ACHN (cell line): ENCODE results near the gene DHRS4L2.
"Not testable (repeated sequence)": the region's sequence is repeated elsewhere in the genome, so short reads cannot be mapped to it uniquely, and the experiment has no call there.

Source experiments
- DNase-seq: peaks from one replicate; pipeline ENCODE4 v3.0.0-alpha.2; 2015
- in situ Hi-C: cut with HindIII; loops from 2 replicates; pipeline ENCODE4 v1.10.0; 2017; ENCODE audit warnings: low sequenced_read_pairs, low pct_ligation_motif_present, low pct_unique_long_range_greater_than_20kb

DHRS4L2 gene

GRCh38 chr14:24040692-24041091, 52.0 kb downstream of the DHRS4L2 start:
- in situ Hi-C loops = no loop called here
- no peak for DNase-seq

GRCh38 chr14:24042746-24043145, 54.0 kb downstream of the DHRS4L2 start:
- in situ Hi-C loops = no loop called here
- DNase-seq = no peak

GRCh38 chr14:24049002-24049401, 60.3 kb downstream of the DHRS4L2 start:
- DNase-seq, in situ Hi-C loops: not testable (repeated sequence)

GRCh38 chr14:24050753-24051152, 62.0 kb downstream of the DHRS4L2 start:
- in situ Hi-C loops, DNase-seq: not testable (repeated sequence)

- DNase-seq = no peak
These were observed 62.6 kb downstream of the DHRS4L2 start for GRCh38 chr14:24051176-24051788.

GRCh38 chr14:24051789-24052655, 63.3 kb downstream of the DHRS4L2 start, which contains the start of gene CARMIL3:
CARMIL3 (plus strand) TSS chr14:24052009; CDS start chr14:24052154, 145 bp downstream.
- in situ Hi-C loops = no loop called here
- peak; percentile 54 for DNase-seq

More at GRCh38 chr14:24051176-24051788, 62.6 kb downstream of the DHRS4L2 start:
- in situ Hi-C loops = no loop called here

- DNase-seq = no peak
- in situ Hi-C loops = no loop called here
These were observed 64.2 kb downstream of the DHRS4L2 start for GRCh38 chr14:24052656-24053547.

- in situ Hi-C loops = no loop called here
- DNase-seq = no peak
These were observed 65.0 kb downstream of the DHRS4L2 start for GRCh38 chr14:24053548-24054323.

GRCh38 chr14:24054324-24054641, 65.6 kb downstream of the DHRS4L2 start:
- in situ Hi-C loops = no loop called here

GRCh38 chr14:24054646-24055045, 65.9 kb downstream of the DHRS4L2 start:
- DNase-seq = no peak
- in situ Hi-C loops = no loop called here

More at GRCh38 chr14:24054324-24054641, 65.6 kb downstream of the DHRS4L2 start:
- no peak for DNase-seq
